AG04449 (cell line): ENCODE measurements around the gene WWP2.
"Not testable (repeated sequence)": the region's sequence is repeated elsewhere in the genome, so short reads cannot be mapped to it uniquely, and the experiment has no call there.

ENCODE experiments used
- CTCF ChIA-PET: fragments of 350-600 bp; formaldehyde crosslinking; extraction: SDS; loops from one replicate; lab custom pipeline; 2021; ENCODE audit warnings: antibody characterized with exemption; lab: Yijun Ruan, JAX
- POLR2A ChIA-PET: fragments of 400-600, 350-600 bp; formaldehyde crosslinking; extraction: SDS; loops from one replicate; lab custom pipeline; 2020; ENCODE audit warnings: antibody characterized with exemption, inconsistent platforms; lab: Yijun Ruan, JAX
- DNase-seq: peaks from one replicate; pipeline ENCODE4 v3.0.0-alpha.2; 2010; ENCODE audit warnings: low read depth, low spot score
- H3K4me3 ChIP-seq: 2 replicates; pipeline ENCODE4 v1.5.1; 2011; ENCODE audit warnings: low read depth, mild to moderate bottlenecking, control low read depth, low read length
- TF ChIP-seq, protein P1 (sequence below): IDR thresholded peaks from one replicate; pipeline ENCODE4 v1.5.1; 2011; ENCODE audit warnings: mild to moderate bottlenecking, moderate library complexity, low read length, control low read depth, inconsistent platforms; ENCODE audit not compliant: insufficient read depth; ENCODE audit errors: missing control alignments

Gene WWP2

DNA sequence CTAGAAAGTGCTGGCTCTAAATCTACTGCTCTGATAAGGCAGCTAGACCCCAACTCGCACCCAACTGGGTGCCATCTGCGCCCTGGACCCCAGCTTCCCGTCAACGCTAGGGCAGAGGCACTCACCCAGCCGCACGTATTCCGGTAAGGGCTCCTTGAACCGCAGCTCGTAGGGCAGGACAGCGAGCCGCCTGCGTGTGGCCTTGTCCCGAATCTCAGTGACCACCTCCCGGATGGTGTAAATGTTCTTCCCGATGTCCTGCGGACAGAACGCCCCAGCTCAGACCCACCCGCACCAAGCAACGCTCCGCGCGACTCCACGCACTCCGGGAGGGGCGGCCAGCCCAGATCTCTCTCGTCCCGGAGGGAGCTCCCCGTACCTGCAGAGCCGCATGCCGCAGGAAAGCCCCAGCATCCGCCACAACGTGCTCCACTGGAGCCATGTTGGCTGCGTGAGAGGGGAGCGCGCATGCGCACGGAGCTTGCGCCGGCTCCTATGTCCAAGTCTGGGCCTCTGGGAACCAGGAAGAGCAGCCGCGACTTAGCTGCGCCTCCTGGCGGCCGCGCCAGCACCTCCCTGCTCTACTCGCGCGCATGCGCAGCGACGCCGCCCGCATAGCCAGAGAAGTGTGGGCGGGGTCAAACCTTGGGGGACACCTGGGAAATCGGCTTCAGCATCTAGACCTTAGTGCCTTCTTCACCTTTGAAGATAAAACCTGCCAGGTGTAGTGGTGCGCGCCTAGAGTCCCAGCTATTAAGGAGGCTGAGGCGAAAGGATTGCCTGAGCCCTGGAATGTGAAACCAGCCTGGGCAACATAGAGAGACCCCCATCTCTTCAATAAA, 7.4 kb upstream of the WWP2 start, which contains the start of gene NOB1:
NOB1 (minus strand) TSS at position 458 of the 842 bp plus-strand sequence; CDS start at position 442, 16 bp downstream.
- peak; percentile 82 for DNase-seq
- CTCF ChIA-PET: interaction anchor here (0.6 to 6.5 kb wide), 57 partner anchors 9 to 443 kb away, joined by 3 to 154 read pairs (median 4); partner anchors contain the start of genes NIP7, NQO1 and TERF2
- peak within 1 kb of the TSS; percentile 95 for H3K4me3 ChIP-seq
- TF ChIP-seq, protein P1, sequence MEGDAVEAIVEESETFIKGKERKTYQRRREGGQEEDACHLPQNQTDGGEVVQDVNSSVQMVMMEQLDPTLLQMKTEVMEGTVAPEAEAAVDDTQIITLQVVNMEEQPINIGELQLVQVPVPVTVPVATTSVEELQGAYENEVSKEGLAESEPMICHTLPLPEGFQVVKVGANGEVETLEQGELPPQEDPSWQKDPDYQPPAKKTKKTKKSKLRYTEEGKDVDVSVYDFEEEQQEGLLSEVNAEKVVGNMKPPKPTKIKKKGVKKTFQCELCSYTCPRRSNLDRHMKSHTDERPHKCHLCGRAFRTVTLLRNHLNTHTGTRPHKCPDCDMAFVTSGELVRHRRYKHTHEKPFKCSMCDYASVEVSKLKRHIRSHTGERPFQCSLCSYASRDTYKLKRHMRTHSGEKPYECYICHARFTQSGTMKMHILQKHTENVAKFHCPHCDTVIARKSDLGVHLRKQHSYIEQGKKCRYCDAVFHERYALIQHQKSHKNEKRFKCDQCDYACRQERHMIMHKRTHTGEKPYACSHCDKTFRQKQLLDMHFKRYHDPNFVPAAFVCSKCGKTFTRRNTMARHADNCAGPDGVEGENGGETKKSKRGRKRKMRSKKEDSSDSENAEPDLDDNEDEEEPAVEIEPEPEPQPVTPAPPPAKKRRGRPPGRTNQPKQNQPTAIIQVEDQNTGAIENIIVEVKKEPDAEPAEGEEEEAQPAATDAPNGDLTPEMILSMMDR: peak; percentile 97
- POLR2A ChIA-PET: interaction anchor here (0.8 to 1.9 kb wide), 6 partner anchors 8 to 186 kb away, joined by 3 to 11 read pairs (median 4); partner anchors contain the start of genes NQO1 and WWP2

DNA sequence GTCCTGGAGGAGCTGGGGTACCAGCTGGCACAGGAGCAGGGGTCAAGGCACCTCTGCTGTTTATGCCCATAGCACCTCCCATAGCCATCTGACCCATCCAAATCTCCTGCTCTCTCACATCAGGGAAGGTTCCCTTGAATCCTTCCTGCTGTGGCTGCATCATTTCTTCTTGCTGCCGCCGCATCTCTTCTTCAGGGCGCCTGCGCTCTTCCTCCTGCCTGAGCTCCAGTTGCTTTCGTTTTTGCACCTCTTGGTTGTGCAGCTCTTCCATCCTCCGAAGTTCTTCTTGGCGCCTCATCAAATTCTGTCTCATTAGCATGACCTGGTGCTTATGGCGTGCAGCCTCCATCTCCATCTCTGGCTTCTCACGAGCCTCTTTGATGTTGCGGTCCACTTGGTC, 5.4 kb upstream of the WWP2 start:
- H3K4me3 ChIP-seq: no peak overlapping the region
- ChIA-PET CTCF (interaction anchor here (0.8 to 6.5 kb wide), 6 partner anchors 14 to 360 kb away, joined by 3 to 154 read pairs (median 6); no protein-coding TSS in a partner anchor), POLR2A (no interaction called here)
- no peak for DNase-seq
- TF ChIP-seq, protein P1: no peak

DNA sequence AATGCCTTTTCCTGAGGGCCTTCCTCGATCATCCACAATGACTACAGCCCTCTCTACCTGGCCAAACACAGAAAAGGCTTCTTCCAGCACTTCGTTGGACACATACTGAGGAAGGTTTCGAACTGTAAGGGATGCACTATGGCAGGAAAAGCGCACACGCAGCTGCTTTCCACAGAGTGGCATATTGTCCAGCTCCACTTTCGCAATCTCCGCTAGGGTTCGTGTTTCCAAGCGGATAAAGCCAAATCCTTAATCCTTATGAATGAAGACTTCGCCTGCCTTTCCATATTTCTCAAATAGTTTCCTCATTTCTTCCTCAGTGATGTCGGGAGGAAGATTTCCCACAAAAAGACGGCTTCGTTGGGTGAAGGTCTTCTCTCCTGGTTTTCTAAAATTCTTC, 4.8 kb upstream of the WWP2 start:
- POLR2A ChIA-PET, DNase-seq, H3K4me3 ChIP-seq: not testable (repeated sequence)
- CTCF ChIA-PET: interaction anchor here (1.5 to 6.5 kb wide), 5 partner anchors 13 to 361 kb away, joined by 3 to 154 read pairs (median 6); no protein-coding TSS in a partner anchor

DNA sequence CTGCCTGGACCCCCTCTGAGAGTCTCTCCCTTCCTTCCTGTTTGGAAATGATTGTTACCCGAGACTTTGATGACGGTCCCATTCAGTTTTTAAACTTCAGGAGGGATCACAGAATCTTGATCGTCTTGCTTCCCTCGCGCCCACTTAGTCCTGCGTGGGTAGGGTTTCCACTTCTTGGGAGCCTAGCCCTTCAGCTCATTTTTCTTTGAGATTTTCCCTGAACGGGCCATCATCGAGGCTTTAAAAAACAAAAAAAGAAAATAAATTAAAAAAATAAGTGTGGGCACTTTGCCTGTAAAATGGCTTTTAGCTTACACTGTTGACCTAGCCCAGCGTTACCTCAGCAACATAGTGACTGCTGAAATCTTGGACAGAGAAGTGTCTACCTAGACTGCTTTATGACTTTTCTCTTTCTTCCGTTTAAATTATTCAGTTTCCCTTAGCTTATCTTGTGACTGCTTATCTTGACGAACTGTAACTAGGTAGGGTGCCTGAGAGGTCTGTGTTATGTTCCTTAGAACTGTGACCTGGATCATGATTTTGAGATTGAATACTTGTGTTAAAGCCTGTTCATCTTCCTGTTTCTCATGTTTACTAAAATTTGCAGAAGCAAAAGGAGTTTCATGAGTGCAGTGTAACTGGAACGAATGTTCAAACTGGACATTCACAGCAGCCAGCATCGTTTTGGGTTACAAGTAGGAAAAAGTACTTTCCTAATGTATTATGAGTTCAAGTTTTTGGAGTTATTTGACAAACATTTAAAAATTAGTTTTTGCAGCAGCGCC, 874 bp downstream of the WWP2 start:
- ChIA-PET POLR2A (interaction anchor here (1.2 kb wide), 1 partner anchor 8 kb away, joined by 3 read pairs; the partner anchor contains the start of gene NOB1), CTCF (interaction anchor here (0.5 to 2.6 kb wide), 8 partner anchors 9 to 367 kb away, joined by 3 to 27 read pairs (median 4); partner anchors contain the start of gene NOB1)
- no peak for DNase-seq

DNA sequence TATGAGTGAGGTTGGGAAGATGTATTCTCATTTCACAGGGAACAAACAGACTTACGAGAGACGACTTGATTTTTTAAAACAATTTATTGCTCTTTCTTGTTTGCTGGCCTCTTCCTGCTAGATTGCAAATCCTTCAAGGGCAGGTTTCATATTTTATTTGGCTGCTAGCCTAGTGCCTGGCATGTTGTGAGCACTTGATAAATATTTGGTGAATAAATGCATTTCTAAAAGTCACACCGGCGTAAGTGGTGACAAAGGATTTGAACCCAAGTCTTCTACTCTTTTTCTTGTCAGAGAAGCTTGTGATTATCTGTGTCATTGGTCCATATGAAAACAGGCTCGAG, 1.4 kb downstream of the WWP2 start:
- no peak for DNase-seq
- CTCF ChIA-PET: interaction anchor here (0.5 to 2.6 kb wide), 6 partner anchors 9 to 369 kb away, joined by 3 to 27 read pairs (median 4); partner anchors contain the start of gene NOB1
- no peak overlapping the region for H3K4me3 ChIP-seq
- TF ChIP-seq, protein P1: no peak
- POLR2A ChIA-PET: no interaction called here

More for the DNA sequence above, 874 bp downstream of the WWP2 start:
- TF ChIP-seq, protein P1: no peak
- peak overlapping the region; percentile 89 for H3K4me3 ChIP-seq

DNA sequence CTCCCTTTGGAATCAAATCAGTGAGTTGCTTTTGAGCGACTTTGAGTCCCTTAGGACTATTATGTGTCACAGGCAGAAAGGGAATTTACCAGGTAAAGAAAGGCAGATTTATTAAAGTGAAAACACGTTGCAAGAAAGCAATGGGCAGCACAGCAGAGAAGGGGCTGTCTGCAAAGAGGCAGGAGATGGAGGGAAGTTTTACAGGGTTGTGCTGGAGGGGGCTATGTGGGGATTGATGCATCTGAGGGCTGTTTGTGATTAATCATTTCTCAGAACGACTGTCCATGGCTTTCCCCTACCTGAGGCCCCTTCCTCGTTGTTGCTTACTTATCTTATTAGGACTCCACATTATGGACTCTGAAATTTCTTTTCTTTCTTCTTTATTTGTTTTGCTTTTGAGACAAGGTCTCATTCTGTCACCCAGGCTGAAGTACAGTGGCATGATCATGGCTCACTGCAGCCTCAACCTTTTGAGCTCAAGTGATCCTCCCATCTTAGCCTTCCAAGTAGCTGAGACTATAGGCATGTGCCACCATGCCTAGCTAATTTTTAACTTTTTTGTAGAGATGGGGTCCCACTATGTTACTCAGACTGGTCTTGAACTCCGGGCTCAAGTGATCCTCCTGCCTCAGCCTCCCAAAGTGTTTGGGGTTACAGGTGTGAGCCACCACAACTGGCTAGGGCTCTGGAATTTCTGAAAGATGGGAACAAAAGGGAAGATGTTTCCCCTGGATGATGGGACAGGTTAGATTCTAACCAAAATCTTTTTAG, 5.5 kb downstream of the WWP2 start:
- no peak for DNase-seq
- TF ChIP-seq, protein P1: no peak
- H3K4me3 ChIP-seq: no peak overlapping the region
- CTCF ChIA-PET: interaction anchor here (1.4 to 6.2 kb wide), 4 partner anchors 12 to 163 kb away, joined by 3 to 28 read pairs (median 8); partner anchors contain the start of gene NOB1
- POLR2A ChIA-PET: no interaction called here
